Mesendoderm (in vitro differentiated cells): ENCODE data around the gene NRXN3.

Experiments used
- DNase-seq: peaks from one replicate; pipeline ENCODE4 v3.0.0; 2013
- H2AK5ac ChIP-seq: 2 replicates; pipeline ENCODE4 v1.6.1; 2013; ENCODE audit warnings: low read length, inconsistent platforms
- H2BK120ac ChIP-seq: 2 replicates; pipeline ENCODE4 v1.6.1; 2013; ENCODE audit warnings: low read depth, mild to moderate bottlenecking, low read length, moderate library complexity, mixed read lengths
- H2BK15ac ChIP-seq: replicated peaks from 2 replicates; pipeline ENCODE4 v1.6.1; 2013; ENCODE audit warnings: low read depth, mild to moderate bottlenecking, moderate library complexity
- H2BK5ac ChIP-seq: 2 replicates; pipeline ENCODE4 v1.6.1; 2013; ENCODE audit warnings: low read length, inconsistent platforms
- H3K18ac ChIP-seq: 2 replicates; pipeline ENCODE4 v1.6.1; 2013; ENCODE audit warnings: mild to moderate bottlenecking, low read length, mixed read lengths
- H3K23ac ChIP-seq: one replicate; pipeline ENCODE4 v1.6.1; 2013; ENCODE audit warnings: low read length
- H3K27ac ChIP-seq: 2 replicates; pipeline ENCODE4 v1.5.1; 2013; ENCODE audit warnings: low read depth, mild to moderate bottlenecking, inconsistent platforms, low read length, moderate library complexity
- H3K27me3 ChIP-seq: 2 replicates; pipeline ENCODE4 v1.6.1; 2013; ENCODE audit warnings: low read length, control low read depth, mild to moderate bottlenecking, inconsistent platforms; ENCODE audit not compliant: insufficient read depth, poor library complexity
- H3K36me3 ChIP-seq: 2 replicates; pipeline ENCODE4 v1.6.1; 2013; ENCODE audit warnings: low read length, inconsistent platforms; ENCODE audit not compliant: control insufficient read depth, insufficient read depth
- H3K4ac ChIP-seq: one replicate; pipeline ENCODE4 v1.6.1; 2013; ENCODE audit warnings: low read depth, mild to moderate bottlenecking, low read length, moderate library complexity
- H3K4me1 ChIP-seq: 2 replicates; pipeline ENCODE4 v1.6.1; 2013; ENCODE audit warnings: low read depth, low read length, inconsistent platforms; ENCODE audit not compliant: control insufficient read depth
- H3K4me2 ChIP-seq: 2 replicates; pipeline ENCODE4 v1.6.1; 2013; ENCODE audit warnings: low read length
- H3K4me3 ChIP-seq: 2 replicates; pipeline ENCODE4 v1.5.1; 2013; ENCODE audit warnings: mild to moderate bottlenecking, low read length
- H3K56ac ChIP-seq: one replicate; pipeline ENCODE4 v1.6.1; 2013; ENCODE audit warnings: low read length
- H3K79me1 ChIP-seq: 2 replicates; pipeline ENCODE4 v1.6.1; 2013; ENCODE audit warnings: low read length, inconsistent platforms
- H3K79me2 ChIP-seq: 2 replicates; pipeline ENCODE4 v1.6.1; 2013; ENCODE audit warnings: mild to moderate bottlenecking, low read length; ENCODE audit not compliant: control insufficient read depth, insufficient read depth
- H3K9ac ChIP-seq: 2 replicates; pipeline ENCODE4 v1.6.1; 2013; ENCODE audit warnings: low read length, inconsistent platforms
- H4K5ac ChIP-seq: one replicate; pipeline ENCODE4 v1.6.1; 2013; ENCODE audit warnings: low read length
- H4K8ac ChIP-seq: one replicate; pipeline ENCODE4 v1.6.1; 2013; ENCODE audit warnings: low read depth, mild to moderate bottlenecking, control low read depth, low read length, moderate library complexity
- WGBS: extraction: QIAGEN DNeasy Blood & Tissue Kit; methylation state at CpG from one replicate; pipeline ENCODE4 v1.1.7; 2013; ENCODE audit warnings: low lambda C conversion rate, missing lambda C conversion rate; ENCODE audit not compliant: insufficient coverage; ENCODE audit errors: extremely low coverage; 5-methylcytosine and 5-hydroxymethylcytosine counted together

Gene NRXN3

DNA sequence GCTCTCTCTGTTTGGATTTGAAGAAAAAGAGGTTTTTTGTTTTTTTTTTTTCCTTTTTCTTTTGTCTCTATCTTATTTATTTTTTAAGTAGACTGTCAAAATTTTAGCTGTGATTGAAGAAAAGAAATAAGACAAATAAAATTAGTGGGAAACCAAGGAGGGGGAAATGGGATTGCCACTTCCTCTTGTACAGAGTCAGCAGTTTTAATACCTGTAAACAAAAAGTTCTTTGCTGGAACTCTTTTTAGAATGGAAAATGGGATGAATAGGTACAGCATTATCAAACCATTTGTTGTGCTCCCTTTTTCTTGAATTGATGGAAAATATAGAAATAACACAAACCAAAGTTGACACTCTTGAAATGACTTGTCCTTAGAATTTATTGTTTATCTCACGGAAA, 1360.4 kb downstream of the NRXN3 start:
- Histone ChIP-seq H3K4me3 (no peak overlapping the region), H2BK15ac (no peak overlapping the region), H3K79me1 (no peaks in the 10 kb centered on the region), H3K18ac (no peak overlapping the region), H3K56ac (no peak overlapping the region), H3K23ac (no peak overlapping the region), H4K5ac (no peak overlapping the region), H3K79me2 (no peaks in the 10 kb centered on the region), H3K27ac (no peak overlapping the region), H3K36me3 (no peaks in the 10 kb centered on the region), H2BK5ac (no peak overlapping the region), H2AK5ac (no peak overlapping the region), H3K4me1 (no peaks in the 10 kb centered on the region), H3K4me2 (no peak overlapping the region), H3K4ac (no peak overlapping the region), H3K9ac (no peak overlapping the region), H4K8ac (no peak overlapping the region), H3K27me3 (no peaks in the 10 kb centered on the region), H2BK120ac (no peak overlapping the region)
- no CpG with 5 or more reads among the region's 1 CpG for WGBS
- DNase-seq = no peak

DNA sequence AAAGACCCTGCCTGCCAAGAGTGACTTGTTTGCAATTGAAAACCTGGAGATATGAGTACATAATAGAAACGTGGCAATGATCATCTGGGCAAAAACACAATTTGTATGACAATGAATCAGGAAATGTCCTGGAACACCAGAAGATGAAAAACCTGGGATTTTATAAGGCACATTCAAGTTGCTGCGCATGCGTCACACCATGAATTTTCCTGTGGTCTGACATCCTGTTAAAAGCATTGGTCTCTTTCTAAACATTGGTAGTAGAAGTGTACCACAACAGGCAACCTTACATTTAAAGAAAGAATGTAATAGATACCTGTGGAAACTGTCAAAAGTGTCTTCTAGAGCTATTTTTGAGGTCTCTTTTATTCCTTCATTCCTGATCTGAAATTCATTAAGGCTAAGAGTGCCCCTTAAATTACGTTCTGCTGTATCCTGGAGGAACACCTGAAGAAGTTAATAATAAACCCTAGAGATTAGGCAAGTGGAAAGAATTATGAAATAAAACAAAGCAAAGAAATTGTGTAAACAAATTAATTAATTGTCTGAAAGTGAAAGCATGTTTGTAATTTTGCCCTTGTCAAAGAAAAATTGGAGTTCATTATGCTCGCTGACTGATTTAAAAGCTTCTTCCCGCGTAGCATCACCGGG, 1364.7 kb downstream of the NRXN3 start:
- H3K9ac ChIP-seq = no peak overlapping the region
- no peaks in the 10 kb centered on the region for H3K79me2 ChIP-seq
- no peak overlapping the region for H3K4ac ChIP-seq
- H4K8ac ChIP-seq = no peak overlapping the region
- no peaks in the 10 kb centered on the region for H3K36me3 ChIP-seq
- H2BK5ac ChIP-seq = no peak overlapping the region
- no peak overlapping the region for H2BK120ac ChIP-seq
- H2BK15ac ChIP-seq = no peak overlapping the region
- no peak overlapping the region for H2AK5ac ChIP-seq
- no peaks in the 10 kb centered on the region for H3K4me1 ChIP-seq
- H3K18ac ChIP-seq = no peak overlapping the region
- H4K5ac ChIP-seq = no peak overlapping the region
- DNase-seq = no peak
- no peaks in the 10 kb centered on the region for H3K79me1 ChIP-seq
- H3K4me2 ChIP-seq = no peak overlapping the region
- H3K56ac ChIP-seq = no peak overlapping the region
- H3K27me3 ChIP-seq = no peaks in the 10 kb centered on the region
- no peak overlapping the region for H3K4me3 ChIP-seq
- H3K27ac ChIP-seq = no peak overlapping the region
- H3K23ac ChIP-seq = no peak overlapping the region
- no CpG with 5 or more reads among the region's 8 CpGs for WGBS

DNA sequence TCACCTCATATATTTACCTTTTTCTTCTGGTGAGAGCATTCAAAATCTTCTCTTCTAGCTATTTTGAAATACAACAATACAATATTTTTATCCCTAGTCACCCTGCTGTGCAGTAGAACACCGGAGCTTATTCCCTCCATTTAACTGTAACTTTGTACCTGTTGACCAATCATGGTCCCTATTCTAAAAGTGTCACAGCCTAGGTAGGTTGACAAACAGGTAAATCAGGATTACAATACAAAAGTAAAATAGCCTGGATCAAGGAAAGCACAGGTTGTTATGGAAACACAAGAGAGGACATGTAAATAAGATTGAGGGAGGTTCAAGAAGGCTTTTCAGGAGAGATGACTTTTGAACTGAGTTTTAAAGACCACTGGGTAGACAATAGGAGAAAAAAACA, 1370.2 kb downstream of the NRXN3 start:
- no peak overlapping the region for H4K5ac ChIP-seq
- H3K79me2 ChIP-seq = no peaks in the 10 kb centered on the region
- H2AK5ac ChIP-seq = no peak overlapping the region
- H2BK15ac ChIP-seq = no peak overlapping the region
- H3K27me3 ChIP-seq = no peaks in the 10 kb centered on the region
- no peak overlapping the region for H4K8ac ChIP-seq
- H3K79me1 ChIP-seq = no peaks in the 10 kb centered on the region
- H3K4me1 ChIP-seq = no peaks in the 10 kb centered on the region
- H3K4me3 ChIP-seq = no peak overlapping the region
- no peak overlapping the region for H3K23ac ChIP-seq
- no peak overlapping the region for H2BK120ac ChIP-seq
- H3K4me2 ChIP-seq = no peak overlapping the region
- no peak for DNase-seq
- H2BK5ac ChIP-seq = no peak overlapping the region
- no CpG with 5 or more reads among the region's 1 CpG for WGBS
- H3K36me3 ChIP-seq = no peaks in the 10 kb centered on the region
- no peak overlapping the region for H3K9ac ChIP-seq
- H3K4ac ChIP-seq = no peak overlapping the region
- H3K18ac ChIP-seq = no peak overlapping the region
- H3K27ac ChIP-seq = no peak overlapping the region
- no peak overlapping the region for H3K56ac ChIP-seq

DNA sequence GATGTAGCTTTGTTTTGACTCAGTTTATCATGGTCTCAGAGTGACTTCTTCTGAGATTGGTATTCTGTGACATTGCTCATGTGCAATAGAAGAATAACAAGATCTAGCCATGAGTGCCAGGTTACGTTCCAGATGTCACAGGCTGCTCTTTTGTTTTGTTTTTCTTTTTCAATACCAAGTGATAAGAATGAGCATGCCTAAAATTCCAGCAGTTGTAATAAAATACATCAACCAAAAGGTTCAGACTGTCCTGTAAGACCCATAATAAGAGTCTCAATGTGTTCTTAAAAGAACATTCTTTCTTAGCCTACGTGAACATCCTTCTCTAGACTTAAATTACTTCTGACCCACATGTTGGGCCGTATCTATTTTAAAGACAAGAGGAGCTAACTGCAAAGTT, 1371.9 kb downstream of the NRXN3 start:
- Histone ChIP-seq H3K56ac (no peak overlapping the region), H3K9ac (no peak overlapping the region), H3K27ac (no peak overlapping the region), H4K8ac (no peak overlapping the region), H3K4me3 (no peak overlapping the region), H3K27me3 (no peaks in the 10 kb centered on the region), H2BK5ac (no peak overlapping the region), H2BK120ac (no peak overlapping the region), H3K18ac (no peak overlapping the region), H4K5ac (no peak overlapping the region), H3K79me1 (no peaks in the 10 kb centered on the region), H2AK5ac (no peak overlapping the region), H3K23ac (no peak overlapping the region), H2BK15ac (no peak overlapping the region), H3K4me1 (no peaks in the 10 kb centered on the region), H3K4me2 (no peak overlapping the region), H3K4ac (no peak overlapping the region), H3K79me2 (no peaks in the 10 kb centered on the region), H3K36me3 (no peaks in the 10 kb centered on the region)
- DNase-seq = no peak
- WGBS = no CpG with 5 or more reads among the region's 3 CpGs

DNA sequence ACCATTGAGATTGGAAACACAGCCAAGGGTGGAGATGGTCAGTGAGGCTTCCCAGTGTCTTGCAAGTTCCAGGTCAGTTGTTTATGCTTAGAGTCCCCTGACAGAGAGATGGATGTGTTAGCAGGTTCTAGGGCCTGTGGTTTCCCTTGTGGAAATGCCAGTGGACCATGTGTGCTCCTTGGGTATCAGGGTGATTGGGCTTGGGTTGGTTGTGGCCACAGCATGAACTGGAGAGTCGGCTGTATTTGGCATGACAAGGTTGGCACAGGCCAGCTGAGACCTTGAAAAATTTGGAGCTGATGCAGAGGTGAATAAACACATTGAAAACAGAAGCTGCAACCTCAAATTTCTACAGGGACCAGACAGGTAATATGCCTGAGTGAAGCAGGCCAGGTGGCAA, 1373.2 kb downstream of the NRXN3 start:
- Histone ChIP-seq H4K5ac (no peak overlapping the region), H3K4ac (no peak overlapping the region), H3K9ac (no peak overlapping the region), H3K79me2 (no peaks in the 10 kb centered on the region), H2AK5ac (no peak overlapping the region), H3K27ac (no peak overlapping the region), H3K36me3 (no peaks in the 10 kb centered on the region), H3K27me3 (no peaks in the 10 kb centered on the region), H2BK120ac (no peak overlapping the region), H3K56ac (no peak overlapping the region), H3K79me1 (no peaks in the 10 kb centered on the region), H3K4me3 (no peak overlapping the region), H2BK15ac (no peak overlapping the region), H4K8ac (no peak overlapping the region), H3K4me1 (no peaks in the 10 kb centered on the region), H2BK5ac (no peak overlapping the region), H3K23ac (no peak overlapping the region), H3K18ac (no peak overlapping the region), H3K4me2 (no peak overlapping the region)
- WGBS = no CpG with 5 or more reads among the region's 1 CpG
- no peak for DNase-seq
